NCI-H2029 (cell line): ENCODE measurements around the gene RRAGC.
A peak's percentile ranks its signal among the peaks of the same experiment; 100 is the strongest.
"Not testable (repeated sequence)": the region's sequence is repeated elsewhere in the genome, so short reads cannot be mapped to it uniquely, and the experiment has no call there.

Experiments used
- DNase-seq: peaks from one replicate; lab custom pipeline; 2025; lab: John Stamatoyannopoulos, UW

The RRAGC gene

DNA sequence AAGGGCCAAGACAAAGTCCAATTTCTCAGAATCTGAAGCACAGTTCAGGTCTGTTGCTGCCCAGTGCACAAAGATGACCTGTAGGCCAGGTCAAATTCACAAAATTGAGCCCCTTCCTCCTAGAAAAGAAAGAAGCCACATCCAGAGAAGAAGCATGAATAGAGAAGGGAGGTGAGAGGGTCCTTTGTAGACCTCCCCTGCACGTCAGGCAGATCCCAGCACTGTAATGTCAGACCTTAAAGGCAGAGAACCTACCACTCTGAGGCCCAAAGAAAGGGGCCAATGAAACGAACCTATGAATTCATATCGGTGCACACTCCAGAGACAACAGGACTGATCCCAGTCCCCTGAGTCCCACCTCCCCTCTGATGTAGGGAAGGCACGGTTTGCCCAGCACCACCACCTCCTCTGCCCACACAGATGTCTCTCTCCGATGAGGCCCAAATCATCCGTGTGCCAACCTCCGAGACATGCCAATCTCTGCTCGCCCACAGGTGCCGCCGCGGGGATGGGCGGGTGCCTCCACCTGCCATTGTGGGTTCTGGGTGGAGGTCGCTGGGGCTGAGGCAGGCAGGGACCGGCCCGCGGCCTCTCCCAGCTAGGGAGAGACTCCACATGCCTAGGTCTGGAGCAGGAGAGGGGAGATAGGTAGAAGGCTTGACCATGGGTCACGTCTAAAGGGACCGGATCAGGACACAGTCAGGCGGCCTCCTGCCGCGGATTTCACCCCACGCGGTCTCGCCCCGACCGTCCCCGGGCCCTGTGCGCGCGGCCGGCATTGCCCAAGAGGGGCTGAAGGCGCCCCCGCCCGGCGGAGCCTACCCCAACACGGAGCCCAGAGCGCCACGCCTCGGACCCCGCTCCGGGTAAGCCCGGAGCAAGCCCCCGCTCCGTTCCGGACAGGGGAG, 42.1 kb downstream of the RRAGC start:
- DNase-seq, result no peak

DNA sequence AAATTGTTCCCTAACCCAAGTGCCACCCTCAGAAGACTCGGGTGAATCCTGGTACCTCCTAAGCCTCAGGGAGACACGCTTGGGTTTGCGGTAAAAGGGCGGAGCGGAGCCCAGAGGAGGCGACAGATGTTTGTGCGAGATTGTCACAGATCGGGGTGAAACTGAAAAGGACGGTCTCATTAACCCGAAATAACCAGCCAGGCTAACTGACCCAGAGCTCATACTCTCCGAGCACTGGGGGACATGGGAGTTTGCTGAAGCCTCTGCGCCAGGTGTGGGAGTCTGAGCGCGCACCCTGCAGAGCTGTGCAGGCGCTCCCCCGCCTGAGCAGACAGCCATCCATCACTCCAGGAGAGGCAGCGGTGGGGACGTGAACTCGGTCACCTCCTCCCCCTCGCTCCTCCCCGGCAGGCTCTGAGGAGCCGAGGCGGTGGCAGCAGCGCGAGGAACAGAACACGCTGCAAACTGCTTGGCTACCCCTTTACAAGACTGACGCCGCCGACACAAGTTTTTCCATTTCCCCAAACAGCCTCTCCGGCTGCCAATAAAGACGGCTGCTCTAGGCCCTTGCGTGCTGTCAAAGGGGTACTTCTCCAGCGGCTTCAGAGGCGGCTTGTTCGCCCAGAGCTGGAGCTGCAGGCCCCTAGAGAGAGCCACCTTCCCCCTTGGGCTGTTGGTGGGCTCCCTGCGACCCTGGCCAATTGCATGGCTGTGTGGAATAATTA, 43.5 kb downstream of the RRAGC start:
- DNase-seq, result no peak

DNA sequence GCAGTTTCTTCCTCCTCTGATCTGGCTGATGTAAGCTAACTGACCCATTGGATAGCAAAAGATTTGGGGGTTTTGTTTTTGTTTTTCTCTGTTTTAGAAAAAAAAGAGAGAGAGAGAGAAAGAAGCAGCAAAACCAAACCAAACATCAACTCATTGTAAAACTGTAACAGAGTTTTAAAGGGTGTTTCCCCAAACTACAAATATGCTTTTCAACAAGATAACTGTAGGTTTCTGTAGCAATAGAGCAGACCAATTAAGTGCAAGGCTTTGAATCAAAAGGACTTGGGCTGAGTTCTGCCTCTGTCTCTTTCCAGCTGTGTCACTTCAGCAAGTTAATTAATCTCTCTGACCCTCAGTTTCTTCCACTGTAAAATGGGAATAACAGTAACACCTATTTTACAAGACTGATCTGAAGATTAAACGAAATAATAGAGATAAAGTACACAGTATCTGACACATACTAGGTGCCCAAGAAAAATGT, 44.5 kb downstream of the RRAGC start:
- DNase-seq, result no peak

DNA sequence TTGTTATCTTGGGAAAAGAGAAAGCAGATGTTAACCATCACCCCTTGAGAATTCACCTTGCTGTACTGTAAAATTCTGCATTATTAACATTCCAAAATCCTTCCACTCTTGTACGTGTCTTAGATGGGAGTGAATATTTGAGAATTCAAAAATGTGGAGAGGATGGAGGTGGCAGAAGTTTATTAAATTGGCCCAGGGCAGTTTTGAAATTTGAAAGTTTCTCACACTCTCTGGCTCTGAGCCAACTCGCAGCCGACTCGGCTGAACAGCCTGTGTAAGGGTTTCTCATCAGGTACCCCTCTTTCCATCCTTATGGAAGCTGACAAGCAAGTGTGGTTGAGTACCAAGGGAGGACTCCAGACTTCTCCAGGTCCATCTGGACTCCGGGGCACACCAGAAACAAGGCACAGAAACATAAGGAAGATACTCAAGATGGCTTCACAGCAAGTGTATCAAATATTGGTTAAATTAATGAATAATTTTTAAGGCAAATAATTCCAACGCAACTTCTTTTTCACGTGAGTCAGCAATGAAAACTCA, 45.1 kb downstream of the RRAGC start:
- no peak for DNase-seq

DNA sequence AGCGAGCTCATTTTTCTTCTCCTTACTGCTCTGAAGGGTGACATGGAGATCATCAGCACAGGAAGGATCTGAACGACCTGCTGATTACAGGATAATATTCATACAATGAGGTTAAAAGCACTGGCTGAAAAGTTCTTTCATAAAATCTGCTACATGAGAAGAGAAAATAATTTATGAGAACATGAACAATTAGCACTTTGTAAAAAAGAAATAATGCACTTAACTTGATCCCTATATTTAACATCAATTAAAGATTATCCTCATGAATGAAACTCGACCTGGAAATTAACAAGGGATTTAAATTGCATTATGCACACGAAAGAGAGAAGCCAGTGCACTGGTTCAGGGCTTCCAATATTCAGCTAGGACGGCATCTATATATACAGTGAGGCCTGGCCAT, 46.6 kb downstream of the RRAGC start:
- no peak for DNase-seq

DNA sequence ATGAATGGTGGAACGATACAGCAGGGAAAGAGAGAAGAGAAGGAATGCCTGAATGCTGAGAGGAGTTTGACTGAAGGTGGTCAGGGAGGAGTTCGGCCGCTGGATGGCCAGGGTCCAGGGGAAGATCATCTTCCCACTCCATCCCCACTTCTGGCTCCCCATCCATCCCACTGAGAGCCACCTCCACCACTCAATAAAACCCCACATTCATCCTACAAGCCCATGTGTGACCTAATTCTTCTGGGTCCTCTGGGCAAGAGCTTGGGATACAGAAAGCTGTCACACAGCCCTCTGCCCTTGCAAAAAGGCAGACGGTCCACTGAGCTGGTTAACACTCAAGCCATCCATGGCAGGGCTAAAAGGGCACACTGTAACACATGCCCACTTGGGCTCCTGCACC, 48.1 kb downstream of the RRAGC start:
- DNase-seq, result not testable (repeated sequence)

DNA sequence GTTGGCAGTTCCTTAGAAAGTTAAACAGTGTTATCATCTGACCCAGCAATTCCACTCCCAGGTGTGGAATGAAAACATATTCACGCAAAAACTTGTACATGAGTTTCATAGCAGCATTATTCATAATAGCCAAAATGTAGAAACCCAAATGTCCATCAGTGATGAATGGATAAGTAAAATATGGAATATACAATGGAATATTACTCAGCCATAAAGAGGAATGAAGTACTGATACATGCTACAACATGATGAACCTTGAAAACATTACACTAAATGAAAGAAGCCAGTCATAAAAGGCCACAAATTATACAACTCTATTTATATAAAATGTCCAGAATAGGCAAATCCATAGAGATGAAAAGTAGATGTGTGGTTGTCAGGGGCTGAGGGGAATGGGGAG, 53.5 kb downstream of the RRAGC start:
- no peak for DNase-seq

DNA sequence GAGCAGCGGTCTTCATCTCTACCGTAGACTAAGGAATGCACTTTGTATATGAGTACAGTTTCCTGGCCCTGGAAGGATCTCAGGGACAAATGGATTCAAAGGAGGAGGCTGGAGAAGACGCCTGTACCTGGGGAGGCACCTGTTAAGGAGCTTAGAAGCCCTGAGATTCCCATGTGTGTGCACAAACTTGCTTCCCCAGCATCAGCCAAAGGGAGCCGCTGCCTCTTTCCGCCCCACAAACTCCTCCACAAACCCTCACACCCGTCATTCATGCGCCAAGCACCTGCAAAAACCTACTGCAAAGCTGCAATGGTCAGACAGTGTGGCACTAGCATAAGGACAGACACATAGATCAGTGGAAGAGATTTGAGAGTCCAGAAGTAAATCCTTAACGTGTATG, 54.5 kb downstream of the RRAGC start:
- DNase-seq, result no peak

DNA sequence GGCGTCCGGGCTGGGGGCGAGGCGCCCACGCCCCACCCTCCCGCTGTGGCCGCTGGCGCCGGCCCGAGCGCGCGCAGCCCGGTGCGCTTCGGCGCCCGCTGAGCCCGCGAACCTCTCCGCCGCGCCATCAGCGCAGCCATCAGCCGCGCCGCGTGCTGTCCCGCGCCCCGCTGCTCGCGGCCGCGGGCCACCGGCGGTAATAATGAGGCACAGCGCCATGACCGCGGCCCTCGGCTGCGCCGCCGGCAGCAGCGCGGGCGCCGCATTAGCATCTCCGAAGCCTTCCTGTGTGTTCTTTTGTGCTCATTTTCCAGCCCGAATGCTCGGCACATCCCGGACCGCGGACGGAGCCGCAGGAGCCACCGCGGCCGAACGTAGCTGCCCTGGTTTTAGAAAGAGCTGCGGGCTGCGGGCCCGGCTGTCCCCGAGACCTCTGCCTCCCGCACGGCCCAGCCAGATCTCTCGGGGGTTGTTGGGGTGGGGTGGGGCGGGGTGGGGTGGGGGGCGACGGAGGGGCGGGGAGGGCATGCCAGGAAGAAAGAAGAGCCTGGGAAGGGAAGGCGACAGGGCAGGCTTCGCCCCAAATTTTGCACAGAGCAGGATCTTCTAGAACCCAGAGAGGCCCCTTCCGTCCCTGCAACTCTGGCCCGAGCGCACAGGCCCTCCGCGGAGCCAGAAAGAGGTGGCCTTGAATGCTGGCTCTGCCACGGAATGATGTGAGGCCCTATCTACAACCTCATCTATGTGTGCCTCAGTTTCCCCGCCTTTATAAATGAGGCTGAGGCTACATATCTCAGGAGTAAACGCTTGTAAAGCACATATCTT, 55.3 kb downstream of the RRAGC start:
- DNase-seq, result no peak

DNA sequence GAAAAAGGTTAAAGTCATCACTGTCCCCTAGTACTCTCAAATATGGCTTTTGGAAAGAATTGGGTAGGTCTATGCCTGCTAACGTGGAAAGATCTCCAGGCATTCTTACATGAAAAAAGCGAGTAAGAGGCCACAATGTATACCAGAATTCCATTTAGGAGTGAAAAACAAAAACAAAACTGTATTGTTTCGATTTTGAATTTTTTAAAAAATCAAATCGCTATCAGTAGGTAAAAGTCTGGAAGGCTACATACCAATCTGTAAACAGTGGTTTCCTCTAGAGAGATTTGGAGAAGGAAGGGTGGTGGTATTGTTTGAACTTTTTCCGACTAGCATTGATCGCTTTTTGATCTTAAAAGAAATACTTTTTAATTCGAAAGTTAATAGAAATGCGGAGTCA, 55.9 kb downstream of the RRAGC start:
- DNase-seq, result no peak

DNA sequence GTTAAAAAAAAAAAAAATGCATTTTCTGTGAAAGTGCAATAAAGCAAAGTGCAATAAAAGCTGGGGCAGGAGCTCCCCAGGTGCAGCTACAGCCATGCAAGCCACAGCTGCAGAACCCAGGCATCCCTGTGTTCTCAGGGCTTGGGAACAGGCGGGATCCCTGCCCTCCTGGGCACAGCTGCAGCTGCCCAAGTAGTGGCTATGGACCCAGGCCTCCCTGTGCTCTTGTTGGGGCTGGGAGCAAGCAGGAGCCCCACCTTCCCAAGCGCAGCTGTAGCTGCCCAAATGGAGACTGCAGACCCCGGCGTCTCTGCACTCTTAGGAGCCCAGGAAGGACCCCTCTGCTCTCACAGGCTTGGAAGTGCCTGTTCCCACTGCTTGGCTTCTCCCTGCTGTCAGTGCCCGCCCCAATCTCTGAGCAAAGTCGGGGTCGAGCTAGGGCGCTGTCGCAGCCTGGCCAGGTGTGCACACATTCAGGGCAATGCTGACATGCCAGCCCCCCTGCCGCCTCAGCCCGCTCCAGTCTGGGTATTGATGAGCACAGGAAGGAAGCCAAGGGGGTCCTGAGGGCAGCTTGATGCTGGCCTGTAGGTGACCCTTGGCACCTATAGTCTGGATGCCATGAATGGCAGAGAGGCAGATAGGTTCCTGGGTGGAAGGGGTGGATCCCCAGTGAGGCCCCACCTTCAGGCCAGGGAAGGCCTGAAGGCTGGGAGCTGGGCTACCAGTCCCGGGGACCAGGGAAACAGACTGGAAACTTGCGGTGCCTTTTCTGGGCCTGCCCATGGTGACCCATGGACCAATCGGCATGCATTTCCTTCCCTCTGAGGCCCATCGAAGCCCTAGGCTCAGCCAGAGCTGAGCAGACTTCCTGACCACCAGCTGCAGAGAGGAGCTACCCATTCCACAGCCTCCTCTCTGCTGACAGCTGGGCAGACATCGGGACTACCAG, 58.6 kb downstream of the RRAGC start:
- DNase-seq, result no peak

DNA sequence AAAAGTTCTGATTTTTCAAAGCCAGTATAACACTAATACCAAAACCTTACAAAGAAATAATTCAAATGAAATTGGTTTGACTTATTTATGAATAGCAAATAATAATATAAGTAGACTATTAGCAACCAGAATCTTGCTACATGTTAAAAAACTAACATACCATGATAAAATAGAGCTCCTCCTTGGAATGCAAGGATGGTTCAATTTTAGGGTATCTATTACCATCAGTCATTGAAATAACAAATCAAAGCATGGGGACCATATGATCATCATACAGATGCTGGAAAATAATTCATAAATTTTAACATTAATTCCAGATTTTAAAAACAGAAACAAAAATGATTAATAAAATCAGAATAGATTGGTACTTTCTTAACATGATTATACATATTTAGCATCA, 66.3 kb downstream of the RRAGC start:
- no peak for DNase-seq

DNA sequence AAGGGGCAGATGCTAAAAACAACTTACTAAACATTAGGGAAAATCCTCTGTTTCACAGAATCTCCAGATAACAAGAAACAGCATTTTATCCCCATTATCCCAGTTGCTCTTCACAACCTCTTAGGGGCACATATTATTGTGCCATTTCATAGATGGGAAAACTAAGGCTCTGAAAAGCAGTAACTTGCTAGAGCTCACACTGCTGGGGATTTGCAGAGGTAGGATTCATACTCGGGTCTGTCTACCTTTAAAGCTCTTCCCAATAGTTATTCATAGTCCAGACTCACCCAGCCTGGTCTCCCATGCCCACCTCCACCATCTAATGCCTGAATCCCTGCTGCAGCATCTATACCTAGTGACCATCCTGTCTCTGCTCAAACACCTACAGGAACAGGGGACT, 67.7 kb downstream of the RRAGC start:
- no peak for DNase-seq

DNA sequence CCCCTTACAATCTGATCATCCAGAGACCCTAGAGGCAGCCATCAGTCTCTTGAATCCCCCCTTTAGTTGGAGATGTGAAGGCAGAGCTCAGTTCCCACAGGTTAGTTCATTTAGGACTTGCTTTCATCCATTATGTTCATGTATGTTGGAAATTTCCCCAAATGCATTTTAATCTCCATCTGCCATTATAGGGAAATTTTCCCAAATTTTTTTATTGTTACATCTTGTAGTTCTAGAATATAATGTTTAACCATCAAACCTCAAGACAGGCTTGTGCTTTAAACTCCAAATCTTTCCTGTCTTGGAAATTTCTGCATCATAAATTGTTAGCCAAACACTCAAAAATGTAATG, 68.4 kb downstream of the RRAGC start:
- no peak for DNase-seq

DNA sequence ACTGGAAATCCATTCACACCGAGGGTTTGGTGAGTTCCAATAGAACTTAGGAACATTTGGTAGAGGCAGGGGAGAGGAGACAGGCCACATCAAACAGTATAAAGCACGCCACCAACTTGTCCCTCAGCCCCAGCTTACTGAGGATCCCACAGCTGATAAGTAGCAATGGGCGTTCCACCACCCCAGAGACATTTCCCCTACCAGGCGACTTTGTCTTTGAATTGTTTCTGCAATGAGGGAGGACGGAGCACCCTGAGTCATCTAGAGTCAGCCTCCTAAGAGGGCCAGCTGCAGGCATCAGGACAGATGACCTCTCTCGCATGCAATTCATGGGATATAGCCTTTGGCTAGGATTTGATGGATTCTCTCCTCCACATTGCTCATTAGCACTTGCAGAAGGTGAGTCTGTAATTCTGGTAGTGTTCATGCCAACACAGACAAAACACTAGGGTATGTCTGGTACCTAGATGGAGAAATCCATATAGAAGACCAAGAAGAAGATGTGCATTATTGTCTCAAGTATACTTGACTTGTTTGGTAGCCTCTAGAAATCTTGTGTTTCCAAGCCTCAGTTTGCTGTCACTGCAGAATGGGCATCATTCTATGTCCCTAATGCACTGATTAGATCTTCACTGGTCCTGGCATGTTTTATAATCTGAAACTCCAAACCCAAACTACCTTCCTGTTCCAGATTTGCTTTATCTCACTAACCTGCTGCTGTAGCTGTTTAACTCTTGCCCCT, 69.0 kb downstream of the RRAGC start:
- no peak for DNase-seq

DNA sequence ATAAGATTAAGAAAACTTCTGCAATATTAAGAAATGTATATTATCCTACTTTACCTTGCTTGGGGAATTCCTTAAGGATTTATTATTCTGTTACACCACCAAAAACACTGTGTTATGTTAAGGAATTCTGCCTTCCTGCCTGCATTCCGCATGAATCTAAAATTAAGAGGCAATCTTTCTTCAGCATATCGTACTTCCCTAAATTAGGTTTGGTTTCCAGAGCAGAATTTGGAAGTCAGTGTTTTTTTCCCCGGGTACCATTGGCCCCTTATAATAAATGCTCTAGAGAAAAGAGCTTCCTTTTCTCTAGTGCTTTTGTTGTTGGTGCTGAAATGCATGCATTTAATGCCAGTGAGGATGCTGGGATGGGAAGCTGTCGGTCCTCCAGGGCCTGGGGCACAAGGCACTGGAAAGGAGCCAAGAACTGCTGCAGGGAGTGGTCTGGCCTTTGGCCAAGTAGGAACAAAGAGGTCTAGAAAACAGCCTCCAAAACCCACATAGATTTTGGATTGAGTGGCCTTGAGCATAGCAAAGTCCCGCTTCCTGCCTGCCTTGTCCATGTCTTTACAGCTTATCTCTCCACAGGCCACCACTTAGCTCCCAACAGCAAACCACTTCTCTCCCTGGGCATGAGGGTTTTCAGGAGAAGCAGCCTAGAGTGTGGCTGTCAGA, 69.9 kb downstream of the RRAGC start:
- peak; percentile 82 for DNase-seq

DNA sequence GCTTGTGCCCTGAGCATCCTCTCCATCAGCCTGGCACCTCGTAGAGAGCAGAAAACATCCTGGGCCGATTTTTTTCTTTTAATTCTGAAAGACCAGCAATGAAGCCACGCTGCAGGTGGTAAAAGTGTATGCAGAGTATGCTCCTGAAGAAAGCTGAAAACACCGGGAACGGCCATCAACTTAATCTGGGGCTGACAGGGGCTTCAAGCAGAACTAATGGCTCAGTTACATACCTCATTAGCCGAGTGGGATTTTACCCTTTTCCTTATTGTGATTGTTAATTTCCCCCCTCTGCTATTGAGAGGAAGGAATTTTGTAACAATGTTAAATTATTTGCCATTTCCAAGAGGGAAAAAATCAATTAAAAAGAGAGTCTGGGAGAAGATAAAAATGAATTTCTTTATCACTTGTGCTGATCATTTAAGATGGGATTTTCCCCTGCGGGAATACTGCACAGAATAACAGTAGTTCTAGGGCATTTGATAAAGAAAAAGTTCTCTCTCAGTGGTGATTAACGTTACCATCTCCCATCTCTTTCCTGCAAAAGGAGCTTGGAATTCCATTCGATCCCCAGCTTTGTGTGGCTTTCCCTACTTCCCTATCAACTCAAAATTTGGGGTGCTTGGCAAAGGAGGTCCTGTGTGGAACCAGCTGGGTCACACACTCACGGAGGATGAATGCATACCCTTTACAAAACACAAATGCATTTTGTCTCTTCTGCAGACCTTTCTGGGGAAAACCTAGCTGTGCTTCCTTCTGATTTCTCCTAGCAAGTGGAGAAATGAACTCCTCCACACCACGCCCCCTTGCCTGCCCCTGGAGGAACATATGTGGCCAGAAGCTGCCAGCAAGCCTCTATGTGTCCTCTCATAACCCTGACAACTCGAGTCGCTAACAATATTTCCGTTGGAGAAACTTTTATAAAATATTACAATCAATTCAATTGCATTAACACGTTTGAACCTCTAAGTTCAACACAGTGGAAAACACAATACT, 70.9 kb downstream of the RRAGC start:
- no peak for DNase-seq
